Pancreas (tissue), 10 donors: ENCODE measurements around the gene MAPK9. TPM values are rescaled to one million over a fixed set of nuclear protein-coding genes. Genes with fewer than 3 reads are reported as not detected.
A peak's percentile ranks its signal among the peaks of the same experiment; 100 is the strongest.
"Not testable (repeated sequence)": the region's sequence is repeated elsewhere in the genome, so short reads cannot be mapped to it uniquely, and the experiment has no call there.

ENCODE experiments used
- ATAC-seq, 4 donors: fragments of 200-7000 bp; cut with Tn5 transposase; one replicate each; pipeline versions ENCODE4 v1.8.0 to v1.9.1; 2020; ENCODE audit warnings: mild to moderate bottlenecking in 4 of 4, moderate library complexity in 4 of 4
- DNase-seq, 6 donors: peaks; one replicate each; pipeline ENCODE4 v3.0.0-alpha.2; 2020
- FAIRE-seq: peaks from 2 replicates; lab custom pipeline; 2012; peaks lifted over from hg19 to GRCh38; lab: Jason Lieb, UNC
- H3K27ac ChIP-seq, 4 donors: fragments of 200-600 bp; sonication (generic); 1 replicate in 3 of 4; 2 replicates in 1 of 4; pipeline versions ENCODE4 v1.5.0 to v1.8.0; 2020
- H3K27me3 ChIP-seq, 4 donors: fragments of 200-600 bp; one replicate each; pipeline ENCODE4 v1.8.0; 2021
- H3K36me3 ChIP-seq, 3 donors: fragments of 200-600 bp; sonication (generic) in 1 of 3; one replicate each; pipeline versions ENCODE4 v1.5.0 to v1.8.0; 2020 to 2021
- H3K4me1 ChIP-seq, 3 donors: fragments of 200-600 bp; one replicate each; pipeline ENCODE4 v1.8.0; 2021
- H3K4me3 ChIP-seq, 4 donors: fragments of 200-600 bp; sonication (generic) in 2 of 4; one replicate each; pipeline versions ENCODE4 v1.5.0 to v1.8.0; 2020 to 2021
- H3K9me3 ChIP-seq, 4 donors: fragments of 200-600 bp; one replicate each; pipeline ENCODE4 v1.8.0; 2021
- WGBS, 2 donors: extraction: QIAGEN DNeasy Blood & Tissue Kit; methylation state at CpG; one replicate each; pipeline ENCODE4 v1.1.7; 2013; 5-methylcytosine and 5-hydroxymethylcytosine counted together
- intact Hi-C, 3 donors: fragments of 100-400 bp; cut with DNase I; formaldehyde crosslinking; loops; one replicate each; pipeline versions ENCODE4 v1.11.1 to v1.14.2; 2022
- polyA plus RNA-seq, 2 donors: library from polyadenylated mRNA; stranded (reverse); fragments of 200-250 nt; gene quantifications; one replicate each; pipeline ENCODE4 v1.2.3, GENCODE V29; 2013
- total RNA-seq, 6 donors: library from RNA; stranded (reverse); fragmentation: NEBNext Ultra II Directional in 4 of 6; extraction: Animal tissue kit (Norgen Biotek cat#: 25700) in 4 of 6; gene quantifications; one replicate each; pipeline versions ENCODE4 v1.2.1 to v1.2.4, GENCODE V29; 2021 to 2023
- TF ChIP-seq, protein P1 (sequence below), 4 donors: fragments of 200-600 bp; sonication (generic) in 3 of 4; IDR thresholded peaks; one replicate each; pipeline versions ENCODE4 v1.5.0 to v1.8.0; 2021; ENCODE audit warnings: antibody characterized with exemption in 4 of 4
- donor health status: healthy with polysubstance abuse.
- donor health status: DM: no; HTN: no; CAD: no; lungs with moderate emphysema.
- donor health status: DM: no; HTN: no; CAD: no.
- donor health status: control.
- donor health status: control.
- donor health status: Bipolar disorder and iron deficiency.
- donor health status: DM: yes; HTN: yes; CAD: no.
- donor health status: DM: no; HTN: no; CAD: no.
- donor health status: DM: no; HTN: no; CAD: no.
- donor health status: DM: yes; HTN: yes; CAD: no.

MAPK9 gene
- total and polyA plus RNA-seq, 8 donors: 10.7 to 40.3 (median 28.9) TPM

DNA sequence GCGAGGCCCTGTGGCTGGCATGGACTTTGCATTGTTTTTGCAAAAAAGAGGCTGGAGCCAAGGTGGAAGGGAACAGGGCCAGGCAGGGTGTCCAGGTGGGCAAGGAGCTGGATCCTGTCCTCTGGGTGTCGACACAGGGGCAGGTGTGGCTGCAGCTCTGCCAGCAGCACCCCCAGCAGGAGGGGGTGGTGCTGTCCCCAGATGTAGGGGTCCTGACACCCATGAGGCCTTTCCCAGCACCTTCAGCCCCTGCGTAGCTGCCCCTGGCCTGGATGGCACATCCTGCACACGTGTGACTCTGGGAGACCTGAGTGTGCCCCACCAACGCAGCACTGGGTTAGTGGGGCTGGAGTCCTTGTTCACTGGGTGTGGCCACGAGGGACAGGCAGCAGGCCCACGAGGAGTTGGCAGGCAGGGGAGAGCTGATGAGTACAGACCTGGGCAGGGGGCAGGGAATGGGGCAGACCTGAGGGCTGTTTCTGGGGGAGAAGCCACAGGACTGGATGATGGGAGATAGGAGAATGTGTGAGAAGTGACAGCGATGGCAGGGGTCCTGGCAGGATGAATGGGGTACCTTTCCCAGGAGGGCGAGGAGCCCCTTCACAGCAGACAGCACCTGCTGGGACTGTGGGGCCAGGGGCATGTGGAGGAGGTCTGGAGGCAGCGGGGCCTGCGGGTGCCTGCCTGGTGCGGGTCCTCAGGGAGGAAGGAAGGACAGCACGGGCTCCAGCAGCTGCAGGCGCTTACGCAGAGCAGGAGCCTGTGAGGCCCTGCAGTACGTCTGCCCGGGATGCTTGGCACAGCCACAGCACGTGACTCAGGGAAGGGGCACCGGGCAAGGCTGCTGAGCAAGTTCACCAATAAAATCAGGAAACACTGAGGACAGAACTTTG is 79.3 kb downstream of the MAPK9 start:
- WGBS, 2 donors: 39 to 46% methylated on average over 17 to 19 of the region's 19 CpGs
- intact Hi-C loops: no loop called here
- peak in 2 of 4 donors; percentile 21 to 37 for ATAC-seq
- Histone ChIP-seq H3K4me3 (no peak overlapping the region), H3K36me3 (no peaks in the 10 kb centered on the region), H3K27ac (no peak overlapping the region), H3K4me1 (peaks cover 6 to 8% (median 7%) of the 10 kb centered on the region in 3 donors), H3K27me3 (no peaks in the 10 kb centered on the region), H3K9me3 (no peaks in the 10 kb centered on the region)
- TF ChIP-seq, protein P1, sequence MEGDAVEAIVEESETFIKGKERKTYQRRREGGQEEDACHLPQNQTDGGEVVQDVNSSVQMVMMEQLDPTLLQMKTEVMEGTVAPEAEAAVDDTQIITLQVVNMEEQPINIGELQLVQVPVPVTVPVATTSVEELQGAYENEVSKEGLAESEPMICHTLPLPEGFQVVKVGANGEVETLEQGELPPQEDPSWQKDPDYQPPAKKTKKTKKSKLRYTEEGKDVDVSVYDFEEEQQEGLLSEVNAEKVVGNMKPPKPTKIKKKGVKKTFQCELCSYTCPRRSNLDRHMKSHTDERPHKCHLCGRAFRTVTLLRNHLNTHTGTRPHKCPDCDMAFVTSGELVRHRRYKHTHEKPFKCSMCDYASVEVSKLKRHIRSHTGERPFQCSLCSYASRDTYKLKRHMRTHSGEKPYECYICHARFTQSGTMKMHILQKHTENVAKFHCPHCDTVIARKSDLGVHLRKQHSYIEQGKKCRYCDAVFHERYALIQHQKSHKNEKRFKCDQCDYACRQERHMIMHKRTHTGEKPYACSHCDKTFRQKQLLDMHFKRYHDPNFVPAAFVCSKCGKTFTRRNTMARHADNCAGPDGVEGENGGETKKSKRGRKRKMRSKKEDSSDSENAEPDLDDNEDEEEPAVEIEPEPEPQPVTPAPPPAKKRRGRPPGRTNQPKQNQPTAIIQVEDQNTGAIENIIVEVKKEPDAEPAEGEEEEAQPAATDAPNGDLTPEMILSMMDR (IDR thresholded peaks at IDR 0.05): no peak
- DNase-seq: peak in 2 of 6 donors; percentile 37 to 46
- no peak for FAIRE-seq

DNA sequence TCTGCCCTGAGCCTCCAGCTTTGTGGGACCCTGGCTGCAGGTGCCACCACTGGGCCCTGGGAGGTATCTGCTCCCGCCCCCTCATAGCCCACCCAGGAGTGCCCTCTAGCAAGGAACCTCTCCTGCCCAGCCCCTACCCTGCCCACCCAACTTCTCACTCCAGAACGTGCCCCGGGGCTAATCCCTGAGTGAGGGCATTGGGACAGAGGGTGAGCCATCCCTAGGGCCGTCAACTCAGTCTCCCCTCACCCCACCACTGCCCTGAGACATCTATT is 80.2 kb downstream of the MAPK9 start:
- 73 to 82% methylated on average over 4 of the region's 4 CpGs for WGBS, 2 donors
- TF ChIP-seq, protein P1 (IDR thresholded peaks at IDR 0.05): no peak
- no peak for FAIRE-seq

DNA sequence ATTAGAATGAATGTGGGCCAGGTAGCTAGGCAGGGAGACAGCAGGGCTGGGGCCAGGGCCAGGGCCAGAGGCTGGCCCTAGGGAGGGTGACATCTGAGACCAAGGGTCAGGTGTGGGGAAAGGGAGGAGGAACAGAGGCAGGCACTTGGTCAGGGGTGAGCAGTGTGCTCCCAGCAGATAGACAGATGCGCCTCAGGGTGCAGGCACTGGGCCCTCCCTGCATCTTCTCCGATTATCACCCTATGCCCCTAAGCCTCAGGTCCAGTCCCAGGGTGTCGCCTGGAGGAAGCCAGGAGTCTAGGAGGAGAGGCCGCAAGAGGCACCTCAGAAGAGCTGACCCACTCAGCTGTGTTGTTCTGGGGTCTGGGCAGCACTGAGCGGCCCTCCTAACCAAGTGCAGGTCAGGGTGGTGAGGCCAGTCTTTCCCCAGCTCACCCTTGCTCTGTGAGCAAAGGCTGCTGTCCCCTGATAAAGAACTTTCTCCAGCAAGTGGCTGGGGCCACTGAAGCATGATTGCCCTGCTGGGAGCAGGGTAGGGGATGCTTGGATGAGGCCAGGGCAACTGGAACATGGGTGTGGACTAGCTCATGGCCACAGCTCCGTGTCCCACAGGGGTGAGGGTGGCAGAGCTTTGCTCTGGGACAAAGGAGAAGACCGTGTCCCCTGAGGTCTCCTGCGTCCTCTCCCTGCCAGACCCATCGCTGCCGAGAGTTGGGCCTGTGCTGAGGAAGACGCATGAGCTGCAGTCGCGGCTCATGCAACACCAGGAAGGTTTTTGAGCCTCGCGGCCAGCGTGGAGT is 80.7 kb downstream of the MAPK9 start:
- Histone ChIP-seq H3K4me3 (no peak overlapping the region), H3K27ac (no peak overlapping the region), H3K27me3 (no peaks in the 10 kb centered on the region), H3K36me3 (no peaks in the 10 kb centered on the region), H3K9me3 (no peaks in the 10 kb centered on the region), H3K4me1 (peaks cover 6 to 8% (median 7%) of the 10 kb centered on the region in 3 donors)
- TF ChIP-seq, protein P1 (IDR thresholded peaks at IDR 0.05): no peak
- intact Hi-C loops: no loop called here
- ATAC-seq (no peak), DNase-seq (no peak), FAIRE-seq (no peak)
- 82 to 95% methylated on average over 15 to 16 of the region's 16 CpGs for WGBS, 2 donors

More for the DNA sequence above, 80.2 kb downstream of the MAPK9 start:
- no peak overlapping the region for H3K4me3 ChIP-seq
- no peak for ATAC-seq
- no peaks in the 10 kb centered on the region for H3K36me3 ChIP-seq
- no peaks in the 10 kb centered on the region for H3K27me3 ChIP-seq
- H3K4me1 ChIP-seq: peaks cover 6 to 8% (median 7%) of the 10 kb centered on the region in 3 donors
- H3K9me3 ChIP-seq: no peaks in the 10 kb centered on the region
- intact Hi-C loops: no loop called here
- peak in 1 of 6 donors; percentile 50 for DNase-seq
- H3K27ac ChIP-seq: no peak overlapping the region

DNA sequence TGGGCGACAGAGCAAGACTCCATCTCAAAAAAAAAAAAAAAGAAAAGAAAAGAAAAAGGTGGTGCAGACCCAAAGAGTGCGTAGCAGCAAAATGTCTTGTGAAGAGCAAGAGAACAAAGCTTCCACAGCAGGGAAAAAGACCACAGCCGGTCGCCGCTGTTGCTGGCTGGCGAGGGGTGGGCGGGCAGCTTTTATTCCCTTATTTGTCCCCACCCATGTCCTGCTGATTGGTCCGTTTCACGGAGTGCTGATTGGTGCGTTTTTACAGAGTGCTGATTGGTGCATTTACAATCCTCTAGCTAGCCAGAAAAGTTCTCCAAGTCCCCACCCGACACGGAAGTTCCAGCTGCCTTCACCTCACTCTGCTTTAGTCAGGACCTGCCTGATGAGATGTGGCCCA is 81.8 kb downstream of the MAPK9 start:
- H3K27me3 ChIP-seq, H3K4me3 ChIP-seq, H3K36me3 ChIP-seq, intact Hi-C loops, ATAC-seq, H3K27ac ChIP-seq, H3K9me3 ChIP-seq, DNase-seq, FAIRE-seq, H3K4me1 ChIP-seq: not testable (repeated sequence)
- 93 to 95% methylated on average over 12 of the region's 12 CpGs for WGBS, 2 donors

DNA sequence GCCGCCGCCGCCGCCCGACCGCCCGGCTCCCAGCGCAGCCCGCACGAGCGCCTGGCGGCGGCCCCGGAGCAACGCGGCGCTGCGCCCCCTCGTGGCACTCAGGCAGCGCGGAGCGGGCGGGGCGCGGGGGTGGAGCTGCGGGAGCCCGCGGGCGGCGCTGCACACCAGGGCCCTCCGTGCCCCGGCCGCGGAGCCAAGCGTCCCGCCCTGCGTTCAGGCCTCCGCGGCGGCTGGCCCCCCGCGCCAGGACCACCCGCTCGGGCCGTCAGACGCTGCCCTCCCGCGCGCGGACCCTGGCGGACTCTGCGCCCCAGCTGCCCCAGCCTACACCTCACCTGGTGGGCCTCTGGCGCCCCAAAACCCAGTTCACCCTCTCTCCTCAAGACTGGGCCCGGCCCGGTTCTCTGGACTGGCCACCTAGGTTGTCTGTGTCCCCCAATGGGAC is 82.7 kb downstream of the MAPK9 start, which contains the start of gene RASGEF1C:
RASGEF1C (minus strand) TSS at position 75 of the 445 bp plus-strand sequence. CDS start 71,159 bp downstream, outside the sequence.
- Histone ChIP-seq H3K27ac (no peak within 1 kb of the TSS), H3K36me3 (no peaks in the 10 kb centered on the region), H3K27me3 (no peaks in the 10 kb centered on the region), H3K4me1 (peaks cover 6 to 8% (median 7%) of the 10 kb centered on the region in 3 donors), H3K9me3 (no peaks in the 10 kb centered on the region), H3K4me3 (peak within 1 kb of the TSS in 3 of 4 donors; percentile 24 to 47 (median 39))
- TF ChIP-seq, protein P1 (IDR thresholded peaks at IDR 0.05): peak in 1 of 4 donors; percentile 26
- FAIRE-seq (no peak), DNase-seq (peak; percentile 41 to 93 (median 74)), ATAC-seq (peak; percentile 94 to 98 (median 96))
- intact Hi-C loops: no loop called here
- 3 to 7% methylated on average over 35 to 55 of the region's 55 CpGs for WGBS, 2 donors
